Activated CD8-positive, alpha-beta memory T cell treated with anti-CD3 and anti-CD28 coated beads for 4 hours (primary cell): ENCODE data around the gene CAPN1.
"Not testable (repeated sequence)": the region's sequence is repeated elsewhere in the genome, so short reads cannot be mapped to it uniquely, and the experiment has no call there.

Experiments used
- DNase-seq, 2 donors: peaks; one replicate each; pipeline ENCODE4 v3.0.0-alpha.2; 2020; ENCODE audit warnings: low read depth in 2 of 2

Gene CAPN1

GRCh38 chr11:65181569-65182257 lies at the start of gene CAPN1:
TSS of gene CAPN1 (plus strand) at chr11:65181928. CDS start at chr11:65182702, 774 bp downstream.
- peak; percentile 14 to 59 for DNase-seq

GRCh38 chr11:65132238-65132987 lies 49.3 kb upstream of the CAPN1 start:
- no peak for DNase-seq

GRCh38 chr11:65132988-65133700 lies 48.6 kb upstream of the CAPN1 start:
- no peak for DNase-seq

GRCh38 chr11:65133724-65134123 lies 48.0 kb upstream of the CAPN1 start:
- DNase-seq = no peak

- DNase-seq = peak; percentile 84 to 89
These were observed 47.3 kb upstream of the CAPN1 start, which contains the start of gene SYVN1 for GRCh38 chr11:65134240-65134951. TSS of gene SYVN1 (minus strand) at chr11:65134519. CDS start at chr11:65133601, 918 bp downstream.

- DNase-seq = peak; percentile 65 to 76
These were observed 46.6 kb upstream of the CAPN1 start for GRCh38 chr11:65134952-65135632.

- no peak for DNase-seq
These were observed 46.0 kb upstream of the CAPN1 start for GRCh38 chr11:65135633-65136145.

GRCh38 chr11:65136515-65137096 lies 45.1 kb upstream of the CAPN1 start:
- no peak for DNase-seq

GRCh38 chr11:65141896-65142494 lies 39.7 kb upstream of the CAPN1 start:
- no peak for DNase-seq

- no peak for DNase-seq
These were observed 34.2 kb upstream of the CAPN1 start for GRCh38 chr11:65147352-65148075.

- DNase-seq = no peak
These were observed 33.1 kb upstream of the CAPN1 start for GRCh38 chr11:65148657-65149056.

GRCh38 chr11:65150131-65150508 lies 31.6 kb upstream of the CAPN1 start:
- not testable (repeated sequence) for DNase-seq

- no peak for DNase-seq
These were observed 31.0 kb upstream of the CAPN1 start for GRCh38 chr11:65150509-65151299.

GRCh38 chr11:65151331-65151899 lies 30.3 kb upstream of the CAPN1 start:
- no peak for DNase-seq

- no peak for DNase-seq
These were observed 29.6 kb upstream of the CAPN1 start for GRCh38 chr11:65152122-65152521.

GRCh38 chr11:65156256-65156655 lies 25.5 kb upstream of the CAPN1 start:
- no peak for DNase-seq

GRCh38 chr11:65156926-65157325 lies 24.8 kb upstream of the CAPN1 start:
- DNase-seq = no peak

GRCh38 chr11:65157336-65157735 lies 24.4 kb upstream of the CAPN1 start:
- no peak for DNase-seq
